Measurements from ENCODE around the gene SCRN1. TPM values are rescaled to one million over a fixed set of nuclear protein-coding genes. Genes with fewer than 3 reads are reported as not detected.
"Not testable (repeated sequence)": the region's sequence is repeated elsewhere in the genome, so short reads cannot be mapped to it uniquely, and the experiment has no call there.

SCRN1 gene
- total RNA-seq, 1 experiment from 2014 or later: 96.2 TPM

DNA sequence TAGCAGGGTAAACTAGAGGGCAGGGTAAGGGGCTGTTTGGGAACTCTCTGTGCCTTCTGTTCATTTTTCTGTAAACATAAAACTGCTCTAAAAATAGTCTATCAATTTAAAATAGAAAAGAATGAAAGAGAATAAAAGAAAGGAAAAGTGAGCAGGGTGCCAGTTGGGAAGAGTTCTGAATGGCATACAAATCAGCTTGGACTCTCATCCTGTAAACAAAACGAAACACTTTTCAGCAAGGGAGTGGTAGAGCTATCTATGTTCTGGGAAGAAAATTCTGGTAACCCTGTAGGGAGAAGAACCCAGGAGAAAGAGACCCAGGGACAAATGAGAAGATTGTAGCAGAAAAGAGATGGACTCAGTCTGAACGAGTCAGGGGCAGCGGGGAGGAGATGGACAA, 24.6 kb downstream of the SCRN1 start:
- H3K4me3 Mint-ChIP-seq: no peak overlapping the region
- H3K27me3 Mint-ChIP-seq (ENCODE audit: low read depth): no peaks in the 10 kb centered on the region
- peaks cover 12% of the 10 kb centered on the region for H3K9me3 Mint-ChIP-seq
- ATAC-seq (no peak), DNase-seq (ENCODE audit: low spot score) (no peak)
- H3K4me1 Mint-ChIP-seq: peaks cover 7% of the 10 kb centered on the region
- H3K36me3 Mint-ChIP-seq: peaks cover 44% of the 10 kb centered on the region
- no peak overlapping the region; the same call in 1 of the 2 replicates for H3K27ac Mint-ChIP-seq
- TF ChIP-seq, protein P1, sequence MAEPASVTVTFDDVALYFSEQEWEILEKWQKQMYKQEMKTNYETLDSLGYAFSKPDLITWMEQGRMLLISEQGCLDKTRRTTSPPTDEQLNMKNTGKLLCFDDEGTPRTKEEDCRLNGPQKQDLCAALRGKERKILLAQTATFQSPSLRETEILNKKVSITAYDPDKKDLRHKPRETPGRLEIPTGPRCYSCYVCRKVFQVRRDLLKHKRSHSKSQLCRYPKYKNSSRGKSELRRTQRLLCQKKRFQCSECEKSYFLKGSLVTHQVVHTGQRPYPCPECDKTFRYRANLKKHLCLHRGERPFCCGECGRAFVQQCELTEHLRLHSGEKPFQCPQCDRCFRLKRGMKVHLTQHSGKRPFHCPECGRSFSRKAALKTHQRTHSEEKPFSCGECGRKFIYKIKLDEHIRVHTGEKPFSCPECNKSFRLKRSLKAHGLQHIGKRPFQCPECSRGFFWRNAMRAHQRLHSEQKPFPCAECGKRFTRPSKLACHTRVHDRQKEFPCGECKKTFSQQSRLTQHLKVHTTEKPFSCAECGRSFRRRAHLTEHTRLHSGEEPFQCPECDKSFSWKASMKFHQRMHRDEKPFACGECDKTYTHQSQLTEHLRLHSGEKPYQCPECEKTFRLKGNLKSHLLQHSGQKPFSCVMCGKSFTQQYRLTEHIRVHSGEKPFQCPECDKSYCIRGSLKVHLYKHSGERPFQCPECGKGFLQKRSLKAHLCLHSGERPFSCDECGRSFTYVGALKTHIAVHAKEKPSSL (CRISPR knock-in tag; conservative IDR thresholded peaks at IDR 0.05): no peak
- TF ChIP-seq ATF1 (CRISPR knock-in tag; IDR thresholded peaks at IDR 0.05): no peak
- TF ChIP-seq, protein P2, sequence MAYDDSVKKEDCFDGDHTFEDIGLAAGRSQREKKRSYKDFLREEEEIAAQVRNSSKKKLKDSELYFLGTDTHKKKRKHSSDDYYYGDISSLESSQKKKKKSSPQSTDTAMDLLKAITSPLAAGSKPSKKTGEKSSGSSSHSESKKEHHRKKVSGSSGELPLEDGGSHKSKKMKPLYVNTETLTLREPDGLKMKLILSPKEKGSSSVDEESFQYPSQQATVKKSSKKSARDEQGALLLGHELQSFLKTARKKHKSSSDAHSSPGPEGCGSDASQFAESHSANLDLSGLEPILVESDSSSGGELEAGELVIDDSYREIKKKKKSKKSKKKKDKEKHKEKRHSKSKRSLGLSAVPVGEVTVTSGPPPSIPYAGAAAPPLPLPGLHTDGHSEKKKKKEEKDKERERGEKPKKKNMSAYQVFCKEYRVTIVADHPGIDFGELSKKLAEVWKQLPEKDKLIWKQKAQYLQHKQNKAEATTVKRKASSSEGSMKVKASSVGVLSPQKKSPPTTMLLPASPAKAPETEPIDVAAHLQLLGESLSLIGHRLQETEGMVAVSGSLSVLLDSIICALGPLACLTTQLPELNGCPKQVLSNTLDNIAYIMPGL (CRISPR knock-in tag; IDR thresholded peaks at IDR 0.05): no peak
- TF ChIP-seq NFE2L1 (CRISPR knock-in tag; IDR thresholded peaks at IDR 0.05): no peak
- TF ChIP-seq ETV6 (CRISPR knock-in tag; IDR thresholded peaks at IDR 0.05): no peak
- ChIA-PET CTCF (no interaction called here), POLR2A (interaction anchor here (0.6 kb wide), 1 partner anchor 25 kb away, joined by 3 read pairs; no protein-coding TSS in a partner anchor)

DNA sequence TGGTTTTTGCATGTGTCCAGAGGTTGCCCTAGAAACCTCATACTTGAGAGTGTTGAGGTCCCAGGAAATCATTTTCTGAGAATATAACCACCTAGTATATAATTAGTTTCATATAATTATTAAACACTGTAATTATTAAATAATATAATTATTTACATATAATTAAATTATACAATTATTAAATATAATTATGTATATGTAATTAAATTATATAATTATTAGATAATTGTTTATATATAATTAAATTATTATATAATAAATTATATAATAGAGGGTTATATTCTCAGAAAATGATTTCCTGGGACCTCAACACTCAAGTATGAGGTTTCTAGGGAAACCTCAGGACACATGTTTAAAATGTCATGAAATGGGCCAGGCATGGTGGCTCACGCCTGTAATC, 27.6 kb downstream of the SCRN1 start:
- H3K27ac Mint-ChIP-seq: no peak overlapping the region
- TF ChIP-seq SP1 (CRISPR knock-in tag; conservative IDR thresholded peaks at IDR 0.05) (no peak), HMGA2 (CRISPR knock-in tag; IDR thresholded peaks at IDR 0.05) (peak; percentile 99), ZNF671 (CRISPR knock-in tag; IDR thresholded peaks at IDR 0.05) (no peak), EMX1 (CRISPR knock-in tag; IDR thresholded peaks at IDR 0.05) (no peak)
- no peak overlapping the region for H3K4me3 Mint-ChIP-seq
- H3K9me3 Mint-ChIP-seq: peaks cover 4% of the 10 kb centered on the region
- peaks cover 34% of the 10 kb centered on the region for H3K36me3 Mint-ChIP-seq
- ATAC-seq (no peak), DNase-seq (ENCODE audit: low spot score) (no peak)
- no peaks in the 10 kb centered on the region for H3K27me3 Mint-ChIP-seq (ENCODE audit: low read depth)
- peaks cover 23% of the 10 kb centered on the region for H3K4me1 Mint-ChIP-seq
- POLR2A ChIA-PET: no interaction called here
- CTCF ChIA-PET: no interaction called here

DNA sequence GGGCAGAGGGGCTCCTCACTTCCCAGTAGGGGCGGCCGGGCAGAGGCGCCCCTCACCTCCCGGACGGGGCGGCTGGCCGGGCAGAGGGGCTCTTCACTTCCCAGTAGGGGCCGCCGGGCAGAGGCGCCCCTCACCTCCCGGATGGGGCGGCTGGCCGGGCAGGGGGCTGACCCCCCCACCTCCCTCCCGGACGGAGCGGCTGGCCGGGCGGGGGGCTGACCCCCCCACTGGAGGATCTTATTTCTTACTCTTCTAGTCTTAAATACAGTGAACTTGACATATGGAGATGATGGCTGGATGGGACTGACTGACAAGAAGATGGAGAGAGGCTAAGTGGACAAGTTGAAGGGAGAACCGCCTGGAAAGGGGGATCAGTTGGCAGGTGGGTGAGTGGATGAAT, 28.0 kb downstream of the SCRN1 start:
- ATAC-seq; DNase-seq (ENCODE audit: low spot score); H3K27ac Mint-ChIP-seq; POLR2A ChIA-PET; CTCF ChIA-PET; H3K27me3 Mint-ChIP-seq (ENCODE audit: low read depth); H3K9me3 Mint-ChIP-seq; H3K4me3 Mint-ChIP-seq: not testable (repeated sequence)
- peaks cover 27% of the 10 kb centered on the region for H3K4me1 Mint-ChIP-seq
- peaks cover 30% of the 10 kb centered on the region for H3K36me3 Mint-ChIP-seq

DNA sequence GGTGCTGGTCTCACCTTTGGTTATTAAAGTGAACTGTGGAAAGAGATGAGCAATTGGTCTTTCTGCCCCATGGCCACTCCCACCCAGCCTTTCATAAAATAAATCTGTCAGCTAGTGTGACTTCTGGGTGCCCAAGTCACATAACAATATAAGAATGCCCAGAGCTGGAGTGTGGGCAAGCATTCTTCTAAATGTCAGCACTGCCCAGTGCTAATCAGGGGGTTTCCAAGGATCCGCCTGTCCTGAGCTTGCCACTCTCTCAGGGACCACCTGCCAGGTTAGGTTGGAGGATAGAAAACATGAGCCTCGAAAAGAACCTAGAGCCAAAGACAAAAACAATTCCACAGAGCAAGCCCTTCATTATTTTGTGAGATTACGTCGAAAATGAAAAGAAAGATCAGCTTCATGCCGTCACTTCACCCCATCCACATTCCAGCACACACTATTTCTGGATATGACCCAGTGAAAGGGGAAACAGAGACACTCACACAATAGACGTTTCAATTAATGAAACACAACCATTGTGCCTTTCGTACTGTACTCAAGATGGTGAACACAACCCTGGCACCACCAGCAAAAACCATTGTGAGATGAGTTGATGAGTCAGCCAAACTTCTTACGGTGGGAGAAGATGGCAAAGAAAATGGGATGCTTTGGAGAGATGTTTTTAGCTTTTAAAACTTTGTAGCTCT, 30.8 kb downstream of the SCRN1 start:
- Mint-ChIP-seq H3K4me3 (no peak overlapping the region), H3K27ac (0 out of 2 replicates have a peak overlapping the region, but pooled peaks have one; percentile 10), H3K9me3 (peaks cover 4% of the 10 kb centered on the region), H3K4me1 (peaks cover 36% of the 10 kb centered on the region), H3K36me3 (peaks cover 34% of the 10 kb centered on the region), H3K27me3 (ENCODE audit: low read depth) (no peaks in the 10 kb centered on the region)
- no peak for DNase-seq (ENCODE audit: low spot score)
- no peak for ATAC-seq
- ChIA-PET CTCF (interaction anchor here (1.2 kb wide), 1 partner anchor 103 kb away, joined by 4 read pairs; no protein-coding TSS in a partner anchor), POLR2A (no interaction called here)
- TF ChIP-seq, protein P3, sequence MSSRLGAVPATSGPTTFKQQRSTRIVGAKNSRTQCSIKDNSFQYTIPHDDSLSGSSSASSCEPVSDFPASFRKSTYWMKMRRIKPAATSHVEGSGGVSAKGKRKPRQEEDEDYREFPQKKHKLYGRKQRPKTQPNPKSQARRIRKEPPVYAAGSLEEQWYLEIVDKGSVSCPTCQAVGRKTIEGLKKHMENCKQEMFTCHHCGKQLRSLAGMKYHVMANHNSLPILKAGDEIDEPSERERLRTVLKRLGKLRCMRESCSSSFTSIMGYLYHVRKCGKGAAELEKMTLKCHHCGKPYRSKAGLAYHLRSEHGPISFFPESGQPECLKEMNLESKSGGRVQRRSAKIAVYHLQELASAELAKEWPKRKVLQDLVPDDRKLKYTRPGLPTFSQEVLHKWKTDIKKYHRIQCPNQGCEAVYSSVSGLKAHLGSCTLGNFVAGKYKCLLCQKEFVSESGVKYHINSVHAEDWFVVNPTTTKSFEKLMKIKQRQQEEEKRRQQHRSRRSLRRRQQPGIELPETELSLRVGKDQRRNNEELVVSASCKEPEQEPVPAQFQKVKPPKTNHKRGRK (CRISPR knock-in tag; IDR thresholded peaks at IDR 0.05; ENCODE audit: borderline replicate concordance): no peak
- TF ChIP-seq NR3C1 (CRISPR knock-in tag; conservative IDR thresholded peaks at IDR 0.05; ENCODE audit: low read depth): no peak
- no peak for TF ChIP-seq SP1 (CRISPR knock-in tag; conservative IDR thresholded peaks at IDR 0.05)
- TF ChIP-seq ZBTB21 (CRISPR knock-in tag; IDR thresholded peaks at IDR 0.05; ENCODE audit: borderline replicate concordance): no peak
- no peak for TF ChIP-seq NFYB (CRISPR knock-in tag; conservative IDR thresholded peaks at IDR 0.05; ENCODE audit: low read depth)
- TF ChIP-seq, protein P4, sequence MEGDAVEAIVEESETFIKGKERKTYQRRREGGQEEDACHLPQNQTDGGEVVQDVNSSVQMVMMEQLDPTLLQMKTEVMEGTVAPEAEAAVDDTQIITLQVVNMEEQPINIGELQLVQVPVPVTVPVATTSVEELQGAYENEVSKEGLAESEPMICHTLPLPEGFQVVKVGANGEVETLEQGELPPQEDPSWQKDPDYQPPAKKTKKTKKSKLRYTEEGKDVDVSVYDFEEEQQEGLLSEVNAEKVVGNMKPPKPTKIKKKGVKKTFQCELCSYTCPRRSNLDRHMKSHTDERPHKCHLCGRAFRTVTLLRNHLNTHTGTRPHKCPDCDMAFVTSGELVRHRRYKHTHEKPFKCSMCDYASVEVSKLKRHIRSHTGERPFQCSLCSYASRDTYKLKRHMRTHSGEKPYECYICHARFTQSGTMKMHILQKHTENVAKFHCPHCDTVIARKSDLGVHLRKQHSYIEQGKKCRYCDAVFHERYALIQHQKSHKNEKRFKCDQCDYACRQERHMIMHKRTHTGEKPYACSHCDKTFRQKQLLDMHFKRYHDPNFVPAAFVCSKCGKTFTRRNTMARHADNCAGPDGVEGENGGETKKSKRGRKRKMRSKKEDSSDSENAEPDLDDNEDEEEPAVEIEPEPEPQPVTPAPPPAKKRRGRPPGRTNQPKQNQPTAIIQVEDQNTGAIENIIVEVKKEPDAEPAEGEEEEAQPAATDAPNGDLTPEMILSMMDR (IDR thresholded peaks at IDR 0.05): no peak
- TF ChIP-seq, protein P5, sequence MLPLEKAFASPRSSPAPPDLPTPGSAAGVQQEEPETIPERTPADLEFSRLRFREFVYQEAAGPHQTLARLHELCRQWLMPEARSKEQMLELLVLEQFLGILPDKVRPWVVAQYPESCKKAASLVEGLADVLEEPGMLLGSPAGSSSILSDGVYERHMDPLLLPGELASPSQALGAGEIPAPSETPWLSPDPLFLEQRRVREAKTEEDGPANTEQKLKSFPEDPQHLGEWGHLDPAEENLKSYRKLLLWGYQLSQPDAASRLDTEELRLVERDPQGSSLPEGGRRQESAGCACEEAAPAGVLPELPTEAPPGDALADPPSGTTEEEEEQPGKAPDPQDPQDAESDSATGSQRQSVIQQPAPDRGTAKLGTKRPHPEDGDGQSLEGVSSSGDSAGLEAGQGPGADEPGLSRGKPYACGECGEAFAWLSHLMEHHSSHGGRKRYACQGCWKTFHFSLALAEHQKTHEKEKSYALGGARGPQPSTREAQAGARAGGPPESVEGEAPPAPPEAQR (CRISPR knock-in tag; IDR thresholded peaks at IDR 0.05): no peak
- TF ChIP-seq OVOL2 (CRISPR knock-in tag; IDR thresholded peaks at IDR 0.05; ENCODE audit: borderline replicate concordance): no peak
- TF ChIP-seq TEAD4 (CRISPR knock-in tag; IDR thresholded peaks at IDR 0.05): no peak
- TF ChIP-seq TCF7 (CRISPR knock-in tag; IDR thresholded peaks at IDR 0.05; ENCODE audit: low read depth): no peak
- TF ChIP-seq, protein P6, sequence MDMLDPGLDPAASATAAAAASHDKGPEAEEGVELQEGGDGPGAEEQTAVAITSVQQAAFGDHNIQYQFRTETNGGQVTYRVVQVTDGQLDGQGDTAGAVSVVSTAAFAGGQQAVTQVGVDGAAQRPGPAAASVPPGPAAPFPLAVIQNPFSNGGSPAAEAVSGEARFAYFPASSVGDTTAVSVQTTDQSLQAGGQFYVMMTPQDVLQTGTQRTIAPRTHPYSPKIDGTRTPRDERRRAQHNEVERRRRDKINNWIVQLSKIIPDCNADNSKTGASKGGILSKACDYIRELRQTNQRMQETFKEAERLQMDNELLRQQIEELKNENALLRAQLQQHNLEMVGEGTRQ (CRISPR knock-in tag; IDR thresholded peaks at IDR 0.05): no peak
- TF ChIP-seq MXD4 (CRISPR knock-in tag; IDR thresholded peaks at IDR 0.05; ENCODE audit: borderline replicate concordance): no peak
